B cell (primary cell): Measurements from ENCODE around the gene CA5A.

Source experiments
- EZH2 ChIP-seq: IDR thresholded peaks from 2 replicates; pipeline ENCODE4 v1.6.1; 2012; ENCODE audit warnings: borderline replicate concordance, low read depth, mild to moderate bottlenecking, moderate library complexity, low read length; ENCODE audit not compliant: insufficient read depth, poor library complexity, severe bottlenecking
- TF ChIP-seq, protein P1 (sequence below): fragments of 200-600 bp; IDR thresholded peaks from one replicate; pipeline ENCODE4 v1.8.0; 2022; ENCODE audit warnings: antibody characterized with exemption, mild to moderate bottlenecking

DNA sequence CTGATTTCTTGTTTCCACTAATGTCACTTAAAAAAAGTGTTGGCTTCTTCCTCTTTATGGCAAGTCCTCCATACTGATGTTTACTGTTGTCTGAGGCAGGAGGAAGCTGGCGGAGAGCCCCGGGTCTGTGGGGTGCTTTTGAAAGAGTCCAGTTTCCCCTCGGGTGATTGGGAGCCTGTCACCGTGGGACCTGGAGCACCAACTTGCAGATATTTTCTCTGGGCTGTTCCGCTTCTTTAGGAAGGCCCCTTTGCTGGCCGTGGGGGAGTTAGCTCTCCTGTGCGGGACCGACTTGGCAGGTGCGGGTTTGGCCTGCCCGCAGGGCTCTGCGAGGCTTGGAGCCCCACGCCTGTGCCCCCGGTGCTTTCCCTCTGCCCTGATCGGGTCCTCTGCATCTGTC, 18.0 kb upstream of the CA5A start:
- TF ChIP-seq, protein P1, sequence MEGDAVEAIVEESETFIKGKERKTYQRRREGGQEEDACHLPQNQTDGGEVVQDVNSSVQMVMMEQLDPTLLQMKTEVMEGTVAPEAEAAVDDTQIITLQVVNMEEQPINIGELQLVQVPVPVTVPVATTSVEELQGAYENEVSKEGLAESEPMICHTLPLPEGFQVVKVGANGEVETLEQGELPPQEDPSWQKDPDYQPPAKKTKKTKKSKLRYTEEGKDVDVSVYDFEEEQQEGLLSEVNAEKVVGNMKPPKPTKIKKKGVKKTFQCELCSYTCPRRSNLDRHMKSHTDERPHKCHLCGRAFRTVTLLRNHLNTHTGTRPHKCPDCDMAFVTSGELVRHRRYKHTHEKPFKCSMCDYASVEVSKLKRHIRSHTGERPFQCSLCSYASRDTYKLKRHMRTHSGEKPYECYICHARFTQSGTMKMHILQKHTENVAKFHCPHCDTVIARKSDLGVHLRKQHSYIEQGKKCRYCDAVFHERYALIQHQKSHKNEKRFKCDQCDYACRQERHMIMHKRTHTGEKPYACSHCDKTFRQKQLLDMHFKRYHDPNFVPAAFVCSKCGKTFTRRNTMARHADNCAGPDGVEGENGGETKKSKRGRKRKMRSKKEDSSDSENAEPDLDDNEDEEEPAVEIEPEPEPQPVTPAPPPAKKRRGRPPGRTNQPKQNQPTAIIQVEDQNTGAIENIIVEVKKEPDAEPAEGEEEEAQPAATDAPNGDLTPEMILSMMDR, result no peak
- TF ChIP-seq EZH2, result no peak
